CD4-positive, alpha-beta T cell (primary cell): Measurements from ENCODE around the gene CTAG1B. TPM values are rescaled to one million over a fixed set of nuclear protein-coding genes. Genes with fewer than 3 reads are reported as not detected.

Experiments used
- ATAC-seq: fragments of 200-7000 bp; cut with Tn5 transposase; one replicate; pipeline ENCODE4 v1.10.0; 2022; ENCODE audit warnings: mild to moderate bottlenecking; ENCODE audit not compliant: poor library complexity
- CTCF ChIA-PET: fragments of 350-600 bp; sonication (Branson Sonifier 250); formaldehyde crosslinking; loops from one replicate; lab custom pipeline; 2021; ENCODE audit warnings: antibody characterized with exemption, inconsistent platforms; lab: Charles Lee
- POLR2A ChIA-PET: fragments of 350-600 bp; sonication (Branson Sonifier 250); formaldehyde crosslinking; loops from one replicate; lab custom pipeline; 2021; ENCODE audit warnings: antibody characterized with exemption, inconsistent platforms; lab: Charles Lee
- DNase-seq, 14 experiments: peaks; one replicate each; pipeline ENCODE4 v3.0.0-alpha.2; 2013 to 2020; ENCODE audit warnings: mixed read lengths in 2 of 14
- H3K27ac ChIP-seq, 2 donors: one replicate each; pipeline versions ENCODE4 v1.5.1 to v1.7.0; 2013; ENCODE audit warnings: low read length in 2 of 2, low read depth in 1 of 2, mild to moderate bottlenecking in 1 of 2
- H3K27me3 ChIP-seq, 2 experiments: 1 replicate in 1 of 2; 2 replicates in 1 of 2; pipeline versions ENCODE4 v1.6.1 to v1.7.0; 2013; ENCODE audit warnings: low read length in 2 of 2, control low read depth in 1 of 2, mild to moderate bottlenecking in 1 of 2, moderate library complexity in 1 of 2; ENCODE audit not compliant: insufficient read depth in 2 of 2, control insufficient read depth in 1 of 2
- H3K36me3 ChIP-seq: one replicate; pipeline ENCODE4 v1.6.1; 2013; ENCODE audit warnings: low read length, control low read depth; ENCODE audit not compliant: insufficient read depth
- H3K4me1 ChIP-seq: one replicate; pipeline ENCODE4 v1.6.1; 2013; ENCODE audit warnings: low read length, control low read depth; ENCODE audit not compliant: insufficient read depth
- H3K4me3 ChIP-seq: one replicate; pipeline ENCODE4 v1.5.1; 2013; ENCODE audit warnings: mild to moderate bottlenecking, low read length, moderate library complexity
- H3K9me3 ChIP-seq, 2 experiments: 1 replicate in 1 of 2; 2 replicates in 1 of 2; pipeline versions ENCODE4 v1.6.1 to v1.7.0; 2013; ENCODE audit warnings: low read length in 2 of 2, mild to moderate bottlenecking in 2 of 2, control low read depth in 1 of 2, moderate library complexity in 1 of 2; ENCODE audit not compliant: control insufficient read depth in 1 of 2, insufficient read depth in 1 of 2
- H3K27ac Mint-ChIP-seq: one replicate; pipeline ENCODE4 v1.8.0; 2020; ENCODE audit warnings: mixed read lengths
- H3K27me3 Mint-ChIP-seq: one replicate; pipeline ENCODE4 v1.8.0; 2021; ENCODE audit warnings: mixed read lengths
- H3K36me3 Mint-ChIP-seq: one replicate; pipeline ENCODE4 v1.8.0; 2021; ENCODE audit warnings: low read depth, mixed read lengths
- H3K4me1 Mint-ChIP-seq: one replicate; pipeline ENCODE4 v1.8.0; 2021; ENCODE audit warnings: low read depth, mixed read lengths
- H3K4me3 Mint-ChIP-seq: one replicate; pipeline ENCODE4 v1.8.0; 2020; ENCODE audit warnings: mild to moderate bottlenecking, mixed read lengths
- H3K9me3 Mint-ChIP-seq: one replicate; pipeline ENCODE4 v1.8.0; 2020; ENCODE audit warnings: mixed read lengths
- CTCF ChIP-seq: fragments of 200-600 bp; IDR thresholded peaks from one replicate; pipeline ENCODE4 v1.8.0; 2022; ENCODE audit warnings: antibody characterized with exemption, mild to moderate bottlenecking
- intact Hi-C, 2 experiments: fragments of 100-400 bp; cut with DNase I in 1 of 2; cut with micrococcal nuclease in 1 of 2; formaldehyde crosslinking; loops; one replicate each; pipeline versions ENCODE4 v1.15.1 to v1.9.0; 2023 to 2025; cut with DNase I, micrococcal nuclease
- total RNA-seq, 174 experiments: library from RNA in 2 of 174; stranded (reverse) in 2 of 174; gene quantifications; one replicate each; pipeline ENCODE4 v1.2.3 and lab custom pipeline; 2021 to 2026

Gene CTAG1B
- total RNA-seq, 2 experiments from 2014 or later = not detected

- H3K36me3 Mint-ChIP-seq = no peaks in the 10 kb centered on the region
- ChIA-PET CTCF (no interaction called here), POLR2A (no interaction called here)
- TF ChIP-seq CTCF = no peak
- ATAC-seq (no peak), DNase-seq (no peak)
- H3K9me3 ChIP-seq = no peaks in the 10 kb centered on the region
- intact Hi-C loops = no loop called here
- no peak overlapping the region for H3K27ac ChIP-seq
- no peaks in the 10 kb centered on the region for H3K27me3 ChIP-seq
- no peaks in the 10 kb centered on the region for H3K27me3 Mint-ChIP-seq
- H3K27ac Mint-ChIP-seq = no peak overlapping the region
- no peak overlapping the region for H3K4me3 Mint-ChIP-seq
- H3K4me1 ChIP-seq = no peaks in the 10 kb centered on the region
- no peaks in the 10 kb centered on the region for H3K36me3 ChIP-seq
- H3K4me3 ChIP-seq = no peak overlapping the region
- H3K4me1 Mint-ChIP-seq = no peaks in the 10 kb centered on the region
- no peaks in the 10 kb centered on the region for H3K9me3 Mint-ChIP-seq
These were observed 39.9 kb upstream of the CTAG1B start for GRCh38 chrX:154658957-154659356.

DNA sequence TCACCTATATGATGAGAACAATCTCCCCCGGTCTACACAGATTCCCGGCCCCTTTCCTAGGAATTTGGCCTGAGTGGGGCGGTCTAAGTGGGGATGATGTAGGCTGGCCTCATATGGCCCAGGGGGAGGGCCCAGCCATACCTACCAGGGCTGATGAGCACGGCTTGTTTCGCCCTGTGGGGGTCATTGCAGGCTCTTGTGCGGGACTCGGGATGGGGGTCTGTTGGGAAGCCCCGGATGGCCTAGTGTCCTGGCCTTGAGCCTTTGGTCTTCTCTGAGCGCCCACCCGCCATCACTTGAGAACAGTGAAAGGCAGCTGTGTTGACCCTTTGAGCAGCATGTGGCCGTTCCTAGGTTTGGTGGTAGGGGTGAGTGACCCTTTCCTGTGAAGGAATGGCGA is 39.1 kb upstream of the CTAG1B start:
- POLR2A ChIA-PET = no interaction called here
- intact Hi-C loops = no loop called here
- H3K27me3 Mint-ChIP-seq = no peaks in the 10 kb centered on the region
- H3K9me3 ChIP-seq = no peaks in the 10 kb centered on the region
- no peak overlapping the region for H3K4me3 Mint-ChIP-seq
- no peaks in the 10 kb centered on the region for H3K36me3 ChIP-seq
- no peaks in the 10 kb centered on the region for H3K27me3 ChIP-seq
- no peak overlapping the region for H3K4me3 ChIP-seq
- H3K36me3 Mint-ChIP-seq = no peaks in the 10 kb centered on the region
- ATAC-seq = no peak
- H3K4me1 ChIP-seq = no peaks in the 10 kb centered on the region
- no peak for DNase-seq
- no peak for TF ChIP-seq CTCF
- H3K27ac ChIP-seq = no peak overlapping the region
- no peaks in the 10 kb centered on the region for H3K4me1 Mint-ChIP-seq
- no peak overlapping the region for H3K27ac Mint-ChIP-seq
- H3K9me3 Mint-ChIP-seq = no peaks in the 10 kb centered on the region
- CTCF ChIA-PET = no interaction called here

DNA sequence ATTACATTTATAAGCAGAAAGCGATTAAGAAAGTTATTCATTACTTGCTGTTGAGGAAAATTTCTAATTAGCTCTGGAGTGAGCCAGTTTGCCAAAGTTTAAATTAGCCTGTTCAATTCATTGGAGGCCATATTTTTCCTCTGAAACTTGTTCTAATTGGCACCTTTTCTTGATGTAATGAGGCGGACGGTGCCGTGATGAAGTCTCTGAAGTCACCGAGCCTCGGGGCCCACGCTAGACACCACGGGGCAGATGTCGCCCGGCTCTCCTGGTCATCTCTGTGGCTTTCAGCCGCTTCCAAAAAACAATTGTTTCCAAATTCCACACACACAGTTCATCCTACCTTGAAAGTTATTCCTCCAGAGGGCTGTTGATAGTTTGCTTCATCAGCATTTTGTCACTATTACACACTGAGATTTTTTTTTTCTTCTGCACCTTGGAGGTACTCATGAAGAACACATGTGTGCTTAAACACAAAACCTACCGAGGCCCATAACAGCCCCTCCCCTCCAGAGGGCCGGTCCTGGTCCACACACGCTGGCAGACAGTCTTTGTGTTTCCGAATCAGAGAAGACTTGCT is 38.2 kb upstream of the CTAG1B start:
- Histone ChIP-seq H3K4me1 (no peaks in the 10 kb centered on the region), H3K9me3 (no peaks in the 10 kb centered on the region), H3K36me3 (no peaks in the 10 kb centered on the region), H3K27ac (no peak overlapping the region), H3K4me3 (no peak overlapping the region), H3K27me3 (no peaks in the 10 kb centered on the region)
- no peak for TF ChIP-seq CTCF
- CTCF ChIA-PET = no interaction called here
- Mint-ChIP-seq H3K4me1 (no peaks in the 10 kb centered on the region), H3K27ac (no peak overlapping the region), H3K9me3 (no peaks in the 10 kb centered on the region), H3K36me3 (no peaks in the 10 kb centered on the region), H3K4me3 (no peak overlapping the region), H3K27me3 (no peaks in the 10 kb centered on the region)
- intact Hi-C loops = no loop called here
- DNase-seq (no peak), ATAC-seq (no peak)
- POLR2A ChIA-PET = no interaction called here
